GM19025 (cell line): Measurements from ENCODE around the gene CENPM.

Source experiments
- ATAC-seq: cut with Tn5 transposase; IDR thresholded peaks from one replicate; pipeline ENCODE4 v1.9.1; 2021; ENCODE audit warnings: mild to moderate bottlenecking, low read depth, moderate library complexity; ENCODE audit not compliant: unreplicated experiment

CENPM gene, protein sequence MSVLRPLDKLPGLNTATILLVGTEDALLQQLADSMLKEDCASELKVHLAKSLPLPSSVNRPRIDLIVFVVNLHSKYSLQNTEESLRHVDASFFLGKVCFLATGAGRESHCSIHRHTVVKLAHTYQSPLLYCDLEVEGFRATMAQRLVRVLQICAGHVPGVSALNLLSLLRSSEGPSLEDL

DNA sequence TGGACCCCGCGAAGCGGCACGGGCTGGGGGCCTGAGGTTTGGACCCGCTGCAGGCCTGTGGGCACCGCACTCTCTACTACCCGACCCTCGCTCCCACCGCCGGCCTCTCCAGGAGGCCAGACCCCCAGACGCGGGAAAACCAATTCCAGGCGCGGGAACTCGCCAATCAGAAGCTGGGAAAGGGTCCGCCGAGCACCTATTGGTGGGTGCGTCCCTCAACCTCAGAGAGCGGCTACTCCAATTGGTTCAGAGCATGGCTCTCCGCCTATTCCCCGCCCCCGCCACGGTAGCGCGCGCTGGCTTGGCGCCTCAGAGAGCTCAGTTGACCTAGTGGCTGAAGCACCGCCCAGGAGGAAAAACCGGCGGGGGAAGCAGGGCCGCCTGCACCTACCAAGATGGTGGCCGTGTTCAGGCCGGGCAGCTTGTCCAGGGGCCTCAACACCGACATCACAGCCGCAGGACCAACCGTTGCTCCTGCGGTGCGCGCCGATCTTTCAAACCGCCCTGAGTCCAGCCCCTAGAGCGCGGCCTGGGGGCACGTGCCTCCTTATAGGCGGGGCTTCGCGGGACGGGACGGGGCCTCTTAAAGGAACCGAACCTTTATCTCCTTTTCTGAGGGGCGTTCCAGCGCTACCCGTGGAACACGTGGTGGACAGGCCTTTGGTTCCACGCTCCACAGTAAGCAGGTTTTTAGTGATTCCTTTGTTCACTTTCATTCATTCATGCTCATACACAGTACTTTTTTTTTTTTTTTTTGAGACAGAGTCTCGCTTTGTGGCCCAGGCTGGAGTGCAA lies at the start of gene CENPM:
Gene CENPM (minus strand): TSS at position 524 of the 795 bp plus-strand sequence. CDS start 76 bp downstream, at position 448.
- peak; percentile 73 for ATAC-seq

GRCh38 chr22:41995211-41995610 lies 48.3 kb upstream of the CENPM start:
- no peak for ATAC-seq

DNA sequence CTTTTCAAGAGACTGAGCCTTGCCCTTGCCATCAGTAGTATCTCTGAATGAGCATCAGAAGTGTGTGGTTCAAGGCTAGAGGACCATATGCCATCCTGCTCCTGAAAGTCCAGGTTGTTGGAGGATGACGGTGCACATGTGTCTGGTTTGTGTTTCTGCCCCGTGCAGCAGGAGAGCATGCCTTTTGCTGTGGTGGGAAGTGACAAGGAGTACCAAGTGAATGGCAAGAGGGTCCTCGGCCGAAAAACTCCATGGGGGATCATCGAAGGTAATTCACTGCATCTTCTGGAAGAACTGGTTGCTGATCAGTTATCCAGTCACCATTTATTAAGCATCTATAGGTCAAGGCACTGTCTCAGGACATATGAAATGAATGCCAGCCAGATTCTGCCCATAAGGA lies 45.5 kb upstream of the CENPM start:
- ATAC-seq, result no peak

DNA sequence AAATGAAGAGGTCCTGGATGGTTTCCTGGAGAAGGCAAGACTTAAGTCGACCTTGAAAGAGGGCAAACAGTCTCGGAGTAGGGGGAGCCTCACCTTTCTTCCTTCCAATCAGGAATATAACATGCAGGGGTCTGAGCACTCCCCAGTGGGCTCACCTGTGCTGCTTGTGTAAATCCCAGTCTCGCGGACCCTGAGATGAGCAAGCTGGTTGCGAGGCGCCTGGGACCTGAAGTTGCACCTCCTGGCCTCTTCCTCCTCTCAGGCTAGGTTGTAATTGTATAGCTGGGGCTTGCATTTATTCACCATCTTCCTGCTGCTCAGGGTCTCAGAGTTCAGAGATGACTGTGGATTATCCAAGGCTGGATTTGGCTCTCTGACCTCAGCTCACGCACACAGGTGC lies 44.2 kb upstream of the CENPM start:
- ATAC-seq, result no peak

GRCh38 chr22:41989246-41989645 lies 42.3 kb upstream of the CENPM start:
- no peak for ATAC-seq

DNA sequence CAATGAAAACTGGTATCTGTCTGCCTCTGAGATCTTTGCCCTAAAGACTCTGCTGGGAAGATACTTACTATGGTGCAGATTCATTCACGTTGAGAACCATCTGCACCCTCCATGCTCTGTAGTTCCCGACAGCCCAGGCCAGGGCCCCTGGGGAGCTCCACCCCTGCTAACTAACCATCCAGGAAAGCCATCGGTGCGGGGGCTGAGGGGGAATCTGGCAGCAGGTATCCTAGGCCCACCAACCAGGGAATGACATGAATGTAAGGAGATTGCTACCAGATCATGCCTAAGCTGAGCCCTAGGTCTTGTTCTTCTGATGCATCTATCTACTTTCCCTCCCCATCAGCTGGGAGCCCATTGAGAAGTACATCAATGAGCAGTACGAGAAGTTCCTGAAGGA lies 40.3 kb upstream of the CENPM start:
- ATAC-seq, result no peak

DNA sequence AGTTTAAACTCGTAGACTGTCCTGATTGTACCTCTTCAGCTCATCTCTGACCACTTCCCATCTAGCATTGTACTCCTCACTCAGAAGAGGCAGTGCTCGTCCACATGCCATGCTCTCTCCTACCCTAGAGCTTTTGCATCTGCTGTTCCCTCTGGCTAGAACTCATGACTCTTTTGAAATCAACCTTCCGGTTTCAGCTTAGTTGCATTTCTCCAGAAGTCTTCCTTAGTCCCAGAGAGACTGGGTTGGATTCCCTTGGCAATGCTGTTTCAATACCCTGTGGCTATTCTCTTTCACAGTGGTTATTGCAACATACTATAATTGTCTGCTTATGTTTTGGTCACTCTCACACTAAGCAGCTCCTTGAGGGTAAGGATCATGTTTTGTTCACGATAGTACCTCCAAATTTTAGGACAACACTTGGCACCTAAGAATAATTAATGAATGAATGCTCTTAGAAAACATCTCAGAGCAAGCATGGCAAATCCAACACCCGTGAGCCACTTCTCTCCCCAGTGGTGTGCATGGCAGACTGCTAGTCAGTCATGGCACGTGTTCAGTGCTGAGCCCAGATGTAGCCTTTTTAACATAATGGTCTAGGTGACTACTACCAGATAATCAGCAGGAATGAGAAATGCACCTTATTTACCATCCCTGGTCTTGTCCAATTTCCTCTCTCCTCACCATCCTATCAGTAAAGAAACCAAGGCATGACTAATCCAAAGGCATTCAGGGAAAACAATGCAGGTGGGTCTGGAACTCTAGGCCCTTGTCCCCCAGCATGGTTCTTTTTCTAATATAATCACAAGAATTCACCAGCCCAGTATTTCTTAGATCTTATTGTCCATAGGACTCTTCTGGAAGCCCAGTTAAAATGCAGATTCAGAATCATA lies 36.8 kb upstream of the CENPM start:
- no peak for ATAC-seq

DNA sequence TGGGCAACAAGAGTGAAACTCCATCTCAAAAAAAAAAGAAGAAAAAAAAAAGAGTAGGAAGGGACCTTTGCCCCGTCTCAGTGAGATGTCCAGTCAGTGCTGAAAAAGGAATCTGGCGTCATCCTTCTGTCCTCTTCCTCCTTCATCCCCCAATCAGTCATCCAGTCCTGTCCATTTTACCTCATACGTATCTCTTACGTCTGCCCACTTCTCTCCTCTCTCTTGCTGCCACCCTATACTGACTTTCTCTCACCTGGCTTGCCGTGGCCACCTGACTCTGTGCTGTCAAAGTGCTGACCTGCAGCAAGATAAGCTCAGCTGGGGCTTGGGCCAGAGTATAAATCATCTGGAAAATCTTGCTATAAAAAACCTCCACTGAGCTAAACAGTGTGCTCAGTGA lies 35.9 kb upstream of the CENPM start:
- ATAC-seq, result no peak

DNA sequence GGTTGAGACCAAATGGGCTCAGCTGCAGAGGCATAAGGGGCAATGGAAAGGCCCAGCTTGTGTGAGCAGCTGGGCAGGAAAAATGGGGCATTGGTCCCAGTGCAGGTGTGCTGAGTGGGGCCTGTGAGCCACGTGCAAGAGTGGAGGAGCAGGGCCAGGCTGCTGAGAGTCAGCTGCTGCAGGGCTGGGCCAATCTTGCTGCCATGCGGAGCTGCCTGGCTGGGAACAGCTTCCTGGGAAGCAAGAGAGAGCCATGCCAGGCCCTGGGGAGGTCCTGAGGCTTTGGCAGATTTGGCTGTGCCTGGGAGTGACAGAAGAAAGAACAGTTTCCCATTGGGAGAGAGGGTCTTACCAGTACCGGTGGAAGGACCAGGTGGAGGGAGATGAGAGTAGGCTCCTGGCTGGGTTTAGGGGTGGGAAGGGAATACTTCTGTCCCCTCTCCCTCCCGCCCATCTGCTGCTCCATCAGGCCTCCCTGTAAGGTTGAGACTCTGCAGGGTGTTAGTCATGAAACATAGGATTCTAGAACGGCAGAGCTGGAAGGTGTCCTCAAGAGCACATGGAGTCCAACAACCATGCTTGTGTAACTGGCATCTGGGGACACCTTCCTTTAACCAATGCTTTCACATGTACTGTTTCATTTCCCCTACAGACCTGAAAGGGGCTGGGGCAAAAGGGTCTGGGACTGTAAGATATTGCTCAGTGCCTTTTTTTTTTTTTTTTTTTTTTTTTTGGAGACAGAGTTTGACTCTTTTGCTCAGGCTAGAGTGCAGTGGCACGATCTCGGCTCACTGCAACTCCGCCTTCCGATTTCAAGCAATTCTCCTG lies 32.7 kb upstream of the CENPM start:
- no peak for ATAC-seq

DNA sequence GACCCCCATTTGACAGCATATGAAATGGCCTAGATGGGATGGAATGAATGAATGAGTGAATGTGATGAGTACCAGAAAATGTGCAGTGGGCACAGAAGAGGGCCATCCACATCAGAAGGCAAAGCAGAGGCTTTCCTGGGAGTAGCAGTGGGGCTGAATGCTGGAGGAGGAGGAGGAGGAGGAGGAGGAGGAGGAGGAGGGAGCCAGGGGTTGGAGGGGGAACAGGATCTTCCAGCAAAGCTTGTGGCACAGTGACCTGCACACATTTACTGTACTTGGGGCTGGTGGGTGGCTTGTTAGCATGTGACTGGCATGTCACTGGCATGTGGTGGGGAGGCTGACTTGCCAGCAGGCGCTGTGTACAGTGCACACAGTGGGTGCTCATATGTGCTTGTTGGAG lies 31.8 kb upstream of the CENPM start:
- no peak for ATAC-seq

- no peak for ATAC-seq
Measured at GRCh38 chr22:41976961-41977566, 30.1 kb upstream of the CENPM start.

DNA sequence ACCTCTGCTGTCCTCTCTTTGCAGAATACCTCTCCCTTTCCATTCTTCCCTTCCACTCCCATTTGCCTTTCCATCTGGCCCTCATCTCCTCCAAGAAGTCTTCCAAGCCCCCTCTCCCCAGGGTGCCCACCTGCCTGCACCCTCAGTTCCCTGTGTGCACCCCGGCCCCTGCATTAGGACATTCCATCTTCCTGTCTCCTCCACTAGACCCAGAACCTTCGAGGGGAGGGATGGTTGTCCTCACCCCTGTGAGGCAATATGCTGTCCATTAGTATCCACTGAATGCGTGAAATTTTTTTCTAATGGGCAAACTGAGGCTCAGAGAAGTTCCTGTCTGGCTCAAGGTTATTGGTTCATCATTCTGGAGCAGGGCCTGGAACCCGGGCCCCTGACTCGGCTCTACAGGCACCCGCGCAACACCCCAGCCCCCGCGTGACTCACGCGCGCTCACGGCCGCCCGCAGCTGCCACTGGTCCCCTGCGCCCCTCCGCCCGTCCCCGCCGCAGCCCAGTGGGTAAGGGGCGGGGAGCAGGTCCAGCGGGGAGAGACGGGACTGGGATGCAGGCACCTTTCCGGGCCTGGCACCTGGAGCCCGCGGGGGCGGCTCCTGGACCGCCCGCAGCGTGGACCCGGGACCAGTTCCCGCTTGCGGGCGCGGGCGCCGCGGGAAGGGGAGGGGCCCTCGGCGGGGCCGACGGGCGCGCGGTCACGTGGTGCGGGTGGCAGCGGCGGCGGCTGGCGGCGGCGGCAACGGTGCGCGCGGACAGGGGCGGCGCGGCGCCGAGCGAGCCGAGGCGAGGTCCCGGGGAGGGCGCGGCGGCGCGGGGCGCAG lies 29.3 kb upstream of the CENPM start:
- ATAC-seq, result no peak

- no peak for ATAC-seq
Measured at GRCh38 chr22:41975299-41976069, 28.5 kb upstream of the CENPM start.

- ATAC-seq, result no peak
Measured at GRCh38 chr22:41974691-41975290, 27.8 kb upstream of the CENPM start.

DNA sequence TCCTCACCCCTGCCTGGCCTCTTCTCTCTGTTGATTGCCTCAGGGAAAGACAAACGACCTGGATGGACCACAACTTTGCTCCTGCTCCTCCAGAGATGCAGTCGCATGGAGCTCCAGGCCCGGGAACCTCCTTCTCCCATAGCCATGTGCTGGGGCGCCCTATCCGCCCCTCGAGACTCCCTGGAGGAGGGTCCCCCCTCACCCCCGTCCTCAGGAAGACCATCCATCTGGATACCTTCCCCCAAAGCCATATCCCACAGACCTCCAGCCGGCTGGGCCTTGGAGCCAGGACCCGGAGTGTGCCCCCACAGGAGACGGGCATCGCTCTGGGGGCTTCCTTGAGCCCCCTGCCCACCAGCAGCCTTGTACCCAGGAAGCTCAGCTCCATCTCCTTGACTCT lies 24.5 kb upstream of the CENPM start:
- no peak for ATAC-seq

DNA sequence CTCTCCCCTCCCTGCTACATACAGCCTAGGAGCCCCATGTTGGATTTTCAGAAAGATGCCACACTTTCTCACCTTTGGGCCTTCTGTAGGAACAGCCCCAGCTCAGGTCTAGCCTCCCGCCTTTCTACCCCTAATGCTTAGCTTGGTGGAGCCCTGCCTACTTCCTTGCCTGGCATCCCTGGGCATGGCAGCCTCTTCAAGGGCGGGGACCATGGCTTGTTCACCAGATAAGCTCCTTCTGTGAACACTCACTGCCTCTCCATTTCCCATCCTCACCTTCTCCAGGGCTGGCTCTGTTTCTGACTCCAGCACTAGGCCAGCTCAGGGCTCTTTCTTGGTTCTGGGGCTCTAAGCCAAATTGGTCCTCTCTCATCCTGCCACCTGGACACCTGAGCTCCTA lies 23.6 kb upstream of the CENPM start:
- ATAC-seq, result no peak

- ATAC-seq, result no peak
Measured at GRCh38 chr22:41969110-41969646, 22.2 kb upstream of the CENPM start, which contains the start of gene SEPTIN3. Gene SEPTIN3 (plus strand): TSS chr22:41969443. CDS start chr22:41971493, 2,050 bp downstream.

DNA sequence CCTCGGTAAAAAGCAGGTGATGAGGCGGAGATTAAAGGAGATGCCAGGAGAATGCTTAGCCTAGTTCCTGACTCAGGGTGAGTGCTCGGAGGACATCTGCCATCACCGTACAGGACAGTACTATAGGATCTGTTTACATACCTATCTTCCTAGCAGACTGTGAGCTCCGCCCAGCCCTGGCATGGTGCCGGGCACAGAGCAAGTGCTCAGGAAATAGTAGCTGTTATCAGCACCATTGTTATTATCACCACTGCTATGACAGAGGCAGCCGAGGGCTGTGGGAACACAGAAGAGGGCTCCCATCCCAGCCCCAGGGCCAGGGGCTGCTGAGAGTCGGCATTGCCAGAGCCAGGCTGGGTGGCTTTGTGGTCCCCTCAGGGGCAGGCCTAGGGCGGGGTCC lies 21.6 kb upstream of the CENPM start:
- no peak for ATAC-seq
